ENCODE data around the gene ENTPD5.

The ENTPD5 gene

GRCh38 chr14:74018586-74019407, at the start of gene ENTPD5, which contains the start of gene BBOF1:
Gene ENTPD5, minus strand, starts transcription at chr14:74019288. Its CDS starts 31,186 bp downstream, at chr14:73988102.
Gene BBOF1, plus strand, starts transcription at chr14:74019349. Its CDS starts 130 bp downstream, at chr14:74019479.
- DNase-seq (ENCODE audit: low read depth in 2 of 2): peak; percentile 64 to 69

GRCh38 chr14:74065746-74066575, 46.9 kb upstream of the ENTPD5 start:
- no peak for DNase-seq (ENCODE audit: low read depth in 2 of 2)

- no peak for DNase-seq (ENCODE audit: low read depth in 2 of 2)
These were observed 45.8 kb upstream of the ENTPD5 start for GRCh38 chr14:74064883-74065282.

GRCh38 chr14:74064426-74064825, 45.3 kb upstream of the ENTPD5 start:
- no peak for DNase-seq (ENCODE audit: low read depth in 2 of 2)

- DNase-seq (ENCODE audit: low read depth in 2 of 2): no peak
These were observed 43.7 kb upstream of the ENTPD5 start for GRCh38 chr14:74062809-74063150.

- no peak for DNase-seq (ENCODE audit: low read depth in 2 of 2)
These were observed 30.9 kb upstream of the ENTPD5 start for GRCh38 chr14:74049876-74050495.

- no peak for DNase-seq (ENCODE audit: low read depth in 2 of 2)
These were observed 29.2 kb upstream of the ENTPD5 start for GRCh38 chr14:74048281-74048680.

GRCh38 chr14:74045522-74045921, 26.4 kb upstream of the ENTPD5 start:
- no peak for DNase-seq (ENCODE audit: low read depth in 2 of 2)

- no peak for DNase-seq (ENCODE audit: low read depth in 2 of 2)
These were observed 23.2 kb upstream of the ENTPD5 start for GRCh38 chr14:74042296-74042695.

GRCh38 chr14:74038020-74038859, 19.2 kb upstream of the ENTPD5 start:
- DNase-seq (ENCODE audit: low read depth in 2 of 2): no peak

GRCh38 chr14:74035556-74035955, 16.5 kb upstream of the ENTPD5 start:
- DNase-seq (ENCODE audit: low read depth in 2 of 2): no peak

GRCh38 chr14:74034572-74034971, 15.5 kb upstream of the ENTPD5 start:
- no peak for DNase-seq (ENCODE audit: low read depth in 2 of 2)

GRCh38 chr14:74029136-74029535, 10.0 kb upstream of the ENTPD5 start:
- DNase-seq (ENCODE audit: low read depth in 2 of 2): no peak

GRCh38 chr14:74022346-74022745, 3.3 kb upstream of the ENTPD5 start:
- DNase-seq (ENCODE audit: low read depth in 2 of 2): no peak

- no peak for DNase-seq (ENCODE audit: low read depth in 2 of 2)
These were observed 485 bp upstream of the ENTPD5 start for GRCh38 chr14:74019408-74020137.

- DNase-seq (ENCODE audit: low read depth in 2 of 2): no peak
These were observed 908 bp downstream of the ENTPD5 start for GRCh38 chr14:74018174-74018585.

GRCh38 chr14:74015963-74016362, 3.1 kb downstream of the ENTPD5 start:
- no peak for DNase-seq (ENCODE audit: low read depth in 2 of 2)

- no peak for DNase-seq (ENCODE audit: low read depth in 2 of 2)
These were observed 3.9 kb downstream of the ENTPD5 start for GRCh38 chr14:74015176-74015575.

GRCh38 chr14:74014299-74014698, 4.8 kb downstream of the ENTPD5 start:
- DNase-seq (ENCODE audit: low read depth in 2 of 2): no peak

GRCh38 chr14:74008843-74009499, 10.1 kb downstream of the ENTPD5 start:
- no peak for DNase-seq (ENCODE audit: low read depth in 2 of 2)

All from activated CD8-positive, alpha-beta memory T cell treated with anti-CD3 and anti-CD28 coated beads for 4 hours (primary cell).